GM12891 (cell line): Measurements from ENCODE around the gene ARL6IP1.

ENCODE experiments used
- POLR2A ChIP-seq: IDR thresholded peaks from 2 replicates; pipeline ENCODE4 v1.6.1; 2011; ENCODE audit warnings: low read depth, low read length, control low read depth
- POLR2AphosphoS5 ChIP-seq: IDR thresholded peaks from 2 replicates; pipeline ENCODE4 v1.6.1; 2011; ENCODE audit warnings: low read depth, low read length, control low read depth
- TAF1 ChIP-seq: IDR thresholded peaks from 2 replicates; pipeline ENCODE4 v1.6.1; 2011; ENCODE audit warnings: low read depth, low read length, control low read depth

GRCh38 chr16:18827890-18828289 is 26.5 kb upstream of the ARL6IP1 start:
- TF ChIP-seq TAF1 (no peak), POLR2AphosphoS5 (no peak), POLR2A (no peak)
